PFSK-1 (cell line): ENCODE data around the gene PGAP6.

Experiments used
- FOXP2 ChIP-seq: optimal IDR thresholded peaks from 2 replicates; pipeline ENCODE3; 2011; ENCODE audit warnings: borderline replicate concordance, control low read depth, inconsistent platforms; ENCODE audit not compliant: insufficient read depth; ENCODE audit errors: extremely low read length, extremely low read depth
- POLR2AphosphoS5 ChIP-seq: IDR thresholded peaks from 2 replicates; pipeline ENCODE4 v1.6.1; 2012; ENCODE audit warnings: low read depth, mild to moderate bottlenecking, control low read depth, low read length, moderate library complexity
- SIN3A ChIP-seq: IDR thresholded peaks from 2 replicates; pipeline ENCODE4 v1.6.1; 2012; ENCODE audit warnings: mild to moderate bottlenecking, low read length, moderate library complexity, borderline replicate concordance; ENCODE audit not compliant: insufficient read depth
- TAF1 ChIP-seq: IDR thresholded peaks from 2 replicates; pipeline ENCODE4 v1.6.1; 2012; ENCODE audit warnings: low read length, control low read depth, borderline replicate concordance; ENCODE audit not compliant: insufficient read depth
- TF ChIP-seq, protein P1 (sequence below), 2 experiments: IDR thresholded peaks; 2 replicates each; pipeline versions ENCODE4 v1.6.1 to v1.8.0; 2011 to 2012; ENCODE audit warnings: low read depth in 2 of 2, low read length in 2 of 2, control low read depth in 1 of 2, inconsistent platforms in 1 of 2, mild to moderate bottlenecking in 1 of 2, moderate library complexity in 1 of 2; ENCODE audit not compliant: insufficient read depth in 1 of 2

PGAP6 gene

DNA sequence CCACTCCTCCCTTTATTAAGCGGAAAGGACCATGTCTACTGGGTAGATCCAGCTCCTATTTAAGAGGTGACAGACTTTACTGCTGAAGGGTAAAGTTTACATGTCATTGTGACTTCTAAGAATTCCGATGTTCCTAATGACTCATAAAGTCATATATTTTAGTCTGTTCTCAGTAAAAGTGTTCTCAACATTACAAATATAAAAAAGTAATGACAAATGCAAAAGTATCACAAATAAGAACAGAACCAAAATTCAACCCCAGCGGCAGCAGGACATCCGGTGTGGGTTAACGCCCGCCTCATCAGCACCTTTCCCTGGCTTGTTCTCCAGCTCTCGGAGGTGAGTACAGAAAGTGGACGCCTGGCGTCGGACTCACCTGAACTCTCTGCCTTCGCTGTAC, 36.0 kb downstream of the PGAP6 start:
- TF ChIP-seq POLR2AphosphoS5 (no peak), FOXP2 (no peak), TAF1 (no peak), SIN3A (no peak)
- TF ChIP-seq, protein P1, sequence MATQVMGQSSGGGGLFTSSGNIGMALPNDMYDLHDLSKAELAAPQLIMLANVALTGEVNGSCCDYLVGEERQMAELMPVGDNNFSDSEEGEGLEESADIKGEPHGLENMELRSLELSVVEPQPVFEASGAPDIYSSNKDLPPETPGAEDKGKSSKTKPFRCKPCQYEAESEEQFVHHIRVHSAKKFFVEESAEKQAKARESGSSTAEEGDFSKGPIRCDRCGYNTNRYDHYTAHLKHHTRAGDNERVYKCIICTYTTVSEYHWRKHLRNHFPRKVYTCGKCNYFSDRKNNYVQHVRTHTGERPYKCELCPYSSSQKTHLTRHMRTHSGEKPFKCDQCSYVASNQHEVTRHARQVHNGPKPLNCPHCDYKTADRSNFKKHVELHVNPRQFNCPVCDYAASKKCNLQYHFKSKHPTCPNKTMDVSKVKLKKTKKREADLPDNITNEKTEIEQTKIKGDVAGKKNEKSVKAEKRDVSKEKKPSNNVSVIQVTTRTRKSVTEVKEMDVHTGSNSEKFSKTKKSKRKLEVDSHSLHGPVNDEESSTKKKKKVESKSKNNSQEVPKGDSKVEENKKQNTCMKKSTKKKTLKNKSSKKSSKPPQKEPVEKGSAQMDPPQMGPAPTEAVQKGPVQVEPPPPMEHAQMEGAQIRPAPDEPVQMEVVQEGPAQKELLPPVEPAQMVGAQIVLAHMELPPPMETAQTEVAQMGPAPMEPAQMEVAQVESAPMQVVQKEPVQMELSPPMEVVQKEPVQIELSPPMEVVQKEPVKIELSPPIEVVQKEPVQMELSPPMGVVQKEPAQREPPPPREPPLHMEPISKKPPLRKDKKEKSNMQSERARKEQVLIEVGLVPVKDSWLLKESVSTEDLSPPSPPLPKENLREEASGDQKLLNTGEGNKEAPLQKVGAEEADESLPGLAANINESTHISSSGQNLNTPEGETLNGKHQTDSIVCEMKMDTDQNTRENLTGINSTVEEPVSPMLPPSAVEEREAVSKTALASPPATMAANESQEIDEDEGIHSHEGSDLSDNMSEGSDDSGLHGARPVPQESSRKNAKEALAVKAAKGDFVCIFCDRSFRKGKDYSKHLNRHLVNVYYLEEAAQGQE (IDR thresholded peaks at IDR 0.05; ENCODE audit: insufficient read depth in 1 of 2, low read depth in 2 of 2, low read length in 2 of 2), result no peak

DNA sequence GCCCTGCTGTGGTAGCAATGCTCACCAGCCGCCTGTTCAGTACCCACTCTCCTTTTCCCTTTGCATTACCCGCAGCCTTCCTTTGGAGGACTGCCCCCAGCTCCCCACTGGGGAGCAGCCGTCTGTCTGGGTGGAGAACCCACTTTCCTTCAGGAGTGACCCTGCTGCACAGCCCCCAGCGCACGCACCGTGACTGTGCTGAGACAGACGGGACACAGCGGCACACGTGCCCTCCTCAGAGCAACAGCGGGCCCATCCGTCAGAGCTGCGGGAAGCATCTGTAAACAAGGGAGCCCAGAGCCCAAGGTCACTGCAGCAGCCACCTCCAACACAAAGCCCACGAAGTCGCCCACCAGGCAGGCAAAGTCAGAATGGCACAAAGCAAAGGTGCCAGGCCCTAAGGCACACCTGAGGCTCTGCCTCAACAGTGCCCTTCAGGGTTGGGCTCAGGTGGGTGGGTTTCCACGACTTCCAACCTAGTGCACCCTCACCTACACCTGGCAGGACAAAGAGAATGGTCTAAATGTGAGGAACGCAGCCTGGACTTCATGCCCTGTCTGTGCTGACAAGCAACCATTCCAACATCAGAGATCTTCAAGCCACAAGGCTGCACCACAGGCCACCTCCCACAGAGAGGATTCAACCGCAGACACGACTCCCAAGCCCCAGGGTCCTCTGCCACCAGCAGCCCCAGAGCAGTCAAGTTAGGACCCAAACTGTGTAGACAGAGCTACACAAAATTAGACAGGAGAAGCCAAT, 39.1 kb downstream of the PGAP6 start:
- TF ChIP-seq, protein P1 (IDR thresholded peaks at IDR 0.05; ENCODE audit: insufficient read depth in 1 of 2, low read depth in 2 of 2, low read length in 2 of 2), result no peak
- TF ChIP-seq TAF1 (no peak), SIN3A (no peak), POLR2AphosphoS5 (no peak), FOXP2 (no peak)

DNA sequence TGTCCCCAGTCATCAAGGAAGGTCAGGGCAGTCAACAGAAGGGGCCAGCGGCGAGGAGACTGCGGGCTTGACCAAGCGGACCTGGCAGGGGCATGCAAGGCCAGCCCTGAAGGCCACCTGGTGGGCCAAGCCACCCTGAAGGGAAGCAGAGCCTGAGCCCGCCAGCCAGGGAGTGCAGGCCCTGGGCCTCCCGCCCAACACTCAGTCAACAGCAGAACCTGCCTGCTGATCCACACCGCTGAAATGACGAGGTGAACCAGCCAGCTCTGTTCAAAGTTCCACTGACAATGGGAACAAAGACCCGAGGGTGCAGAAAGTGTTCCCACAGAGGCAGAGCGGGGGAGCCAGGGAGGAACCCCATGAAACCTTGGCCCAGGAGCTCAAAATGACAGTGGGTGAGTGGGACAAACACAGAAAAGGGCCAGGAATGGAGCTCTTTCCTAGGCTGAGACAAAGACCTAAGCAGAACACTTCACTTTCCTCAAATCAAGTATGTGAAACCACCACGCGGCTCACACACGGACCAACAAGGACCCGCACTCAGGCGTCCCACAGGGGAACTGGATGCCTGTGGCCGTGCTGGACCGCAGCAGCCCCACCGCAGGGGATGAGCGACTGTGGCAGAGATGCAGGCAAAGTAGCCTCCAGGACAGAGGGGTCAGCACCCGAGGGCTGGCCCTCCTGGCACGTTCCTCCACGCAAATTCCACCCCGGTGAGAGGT, 41.2 kb downstream of the PGAP6 start:
- no peak for TF ChIP-seq SIN3A
- no peak for TF ChIP-seq POLR2AphosphoS5
- TF ChIP-seq, protein P1 (IDR thresholded peaks at IDR 0.05; ENCODE audit: insufficient read depth in 1 of 2, low read depth in 2 of 2, low read length in 2 of 2), result no peak
- TF ChIP-seq FOXP2, result no peak
- no peak for TF ChIP-seq TAF1

DNA sequence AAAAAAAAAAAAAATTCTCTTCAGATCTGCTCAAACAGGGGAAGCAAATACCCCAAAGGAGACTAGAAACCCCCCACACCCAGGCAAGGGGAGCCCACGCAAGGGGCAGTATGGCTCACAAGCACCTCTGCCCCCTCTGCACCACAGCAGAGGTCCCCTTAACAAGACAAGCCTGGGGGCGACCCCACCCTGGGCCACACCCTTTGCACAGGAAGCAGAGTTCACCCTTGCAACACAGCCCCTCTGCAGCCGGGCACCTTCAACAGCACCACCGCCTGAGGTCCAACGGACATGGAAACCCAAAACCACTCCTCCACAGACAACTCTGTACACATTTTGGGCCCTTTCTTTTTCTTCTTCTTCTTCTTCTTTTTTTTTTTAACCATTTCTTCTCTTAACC, 42.1 kb downstream of the PGAP6 start:
- TF ChIP-seq, protein P1 (IDR thresholded peaks at IDR 0.05; ENCODE audit: insufficient read depth in 1 of 2, low read depth in 2 of 2, low read length in 2 of 2), result no peak
- no peak for TF ChIP-seq TAF1
- TF ChIP-seq SIN3A, result no peak
- no peak for TF ChIP-seq FOXP2
- no peak for TF ChIP-seq POLR2AphosphoS5
